Measurements from ENCODE around the gene EXOC3.
"Not testable (repeated sequence)": the region's sequence is repeated elsewhere in the genome, so short reads cannot be mapped to it uniquely, and the experiment has no call there.

DNA sequence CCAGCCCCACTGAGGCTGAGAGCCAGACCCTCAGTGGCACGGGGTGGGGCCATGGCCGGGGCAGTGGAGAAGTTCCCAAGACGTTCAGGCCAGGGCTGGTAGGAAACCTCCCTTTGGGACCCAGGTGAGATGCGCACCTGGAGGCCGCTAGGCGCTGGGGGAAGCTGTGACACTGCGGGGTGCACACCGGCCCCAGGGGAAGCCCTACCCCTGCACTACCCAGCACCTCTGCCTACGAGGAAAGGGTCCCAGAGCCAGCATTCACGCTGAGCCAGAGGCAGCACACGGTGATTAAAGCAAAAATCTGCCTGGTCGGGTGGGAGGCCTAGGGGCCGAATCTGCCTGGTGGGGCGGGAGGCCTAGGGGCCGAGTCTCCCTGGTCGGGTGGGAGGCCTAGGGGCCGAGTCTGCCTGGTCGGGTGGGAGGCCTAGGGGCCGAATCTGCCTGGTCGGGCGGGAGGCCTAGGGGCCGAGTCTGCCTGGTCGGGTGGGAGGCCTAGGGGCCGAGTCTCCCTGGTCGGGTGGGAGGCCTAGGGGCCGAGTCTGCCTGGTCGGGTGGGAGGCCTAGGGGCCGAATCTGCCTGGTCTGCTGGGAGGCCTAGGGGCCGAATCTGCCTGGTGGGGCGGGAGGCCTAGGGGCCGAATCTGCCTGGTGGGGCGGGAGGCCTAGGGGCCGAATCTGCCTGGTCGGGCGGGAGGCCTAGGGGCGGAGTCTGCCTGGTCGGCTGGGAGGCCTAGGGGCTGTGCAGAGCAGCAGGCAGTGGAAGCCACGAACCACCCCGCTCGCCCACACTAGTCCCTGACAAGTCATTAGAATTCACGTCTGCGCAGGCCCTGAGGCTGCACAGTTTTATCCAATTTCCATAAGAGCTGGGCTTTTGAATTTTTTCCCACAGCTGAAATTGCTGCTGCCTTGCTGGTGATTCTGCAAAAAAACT, 27.7 kb upstream of the EXOC3 start:
- not testable (repeated sequence) for TF ChIP-seq CTCF (IDR thresholded peaks at IDR 0.05 in 4 of 5, conservative IDR thresholded peaks at IDR 0.05 in 1 of 5); POLR2A (IDR thresholded peaks at IDR 0.05)

All from gastrocnemius medialis (tissue), 4 donors.